HG03565 (cell line): ENCODE data around the gene CACNG3.
"Not testable (repeated sequence)": the region's sequence is repeated elsewhere in the genome, so short reads cannot be mapped to it uniquely, and the experiment has no call there.

Experiments
- ATAC-seq: cut with Tn5 transposase; IDR thresholded peaks from one replicate; pipeline ENCODE4 v1.9.1; 2021; ENCODE audit warnings: mild to moderate bottlenecking, moderate library complexity; ENCODE audit not compliant: unreplicated experiment

Gene CACNG3

DNA sequence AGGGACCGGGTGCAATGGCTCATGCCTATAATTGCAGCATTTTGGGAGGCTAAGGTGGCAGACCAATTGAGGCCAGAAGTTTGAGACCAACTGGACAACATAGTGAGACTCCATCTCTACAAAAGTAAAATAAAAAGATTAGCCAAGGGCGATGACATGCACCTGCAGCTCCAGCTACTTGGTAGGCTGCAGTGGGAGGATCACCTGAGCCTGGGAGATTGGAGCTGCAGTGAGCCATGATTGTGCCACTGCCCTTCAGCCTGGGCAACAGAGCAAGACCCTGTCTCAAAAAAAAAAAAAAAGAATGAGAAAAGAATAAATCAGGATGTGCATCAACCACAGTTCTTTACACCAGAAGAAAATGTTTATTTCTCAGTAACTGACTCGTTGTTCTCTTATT lies 76.0 kb downstream of the CACNG3 start:
- ATAC-seq = no peak

DNA sequence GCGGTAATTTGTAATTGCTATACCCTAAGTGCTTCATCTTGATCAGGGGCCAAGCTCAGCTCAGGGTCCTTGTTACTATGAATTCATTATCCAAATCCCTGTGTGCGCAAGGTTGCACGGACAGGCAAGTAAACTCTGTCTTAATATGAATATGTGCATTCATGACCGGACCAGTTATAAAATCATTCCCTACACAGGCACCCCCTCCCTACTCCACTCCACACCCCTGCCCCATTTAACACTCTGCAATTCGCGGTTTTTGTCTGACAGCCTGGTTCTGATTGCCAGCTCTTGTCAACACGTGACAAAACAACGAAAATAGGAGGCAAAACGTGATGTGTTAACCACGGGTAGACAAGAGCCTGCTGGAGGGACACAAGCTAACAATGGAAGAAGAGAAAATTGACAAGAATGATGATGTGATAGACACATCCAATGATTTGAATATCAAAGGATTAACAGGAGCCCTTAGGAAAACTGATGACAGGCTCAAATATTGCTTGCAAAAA lies 76.5 kb downstream of the CACNG3 start:
- no peak for ATAC-seq

DNA sequence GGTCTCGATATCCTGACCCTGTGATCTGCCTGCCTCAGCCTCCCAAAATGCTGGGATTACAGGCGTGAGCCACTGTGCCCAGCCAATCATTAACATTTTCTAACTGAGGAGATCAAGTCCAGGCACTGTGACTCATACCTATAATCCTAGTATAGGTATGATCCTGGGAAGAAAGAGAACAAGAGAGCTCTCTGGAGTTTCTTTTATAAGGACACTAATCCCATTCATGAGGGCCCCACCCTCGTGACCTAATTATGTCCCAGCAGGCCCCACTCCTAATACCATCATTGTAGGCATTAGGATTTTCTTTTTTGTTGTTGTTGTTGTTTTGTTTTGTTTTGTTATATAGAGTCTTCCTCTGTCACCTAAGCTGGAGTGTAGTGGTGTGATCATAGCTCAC lies 80.4 kb downstream of the CACNG3 start:
- ATAC-seq = no peak

DNA sequence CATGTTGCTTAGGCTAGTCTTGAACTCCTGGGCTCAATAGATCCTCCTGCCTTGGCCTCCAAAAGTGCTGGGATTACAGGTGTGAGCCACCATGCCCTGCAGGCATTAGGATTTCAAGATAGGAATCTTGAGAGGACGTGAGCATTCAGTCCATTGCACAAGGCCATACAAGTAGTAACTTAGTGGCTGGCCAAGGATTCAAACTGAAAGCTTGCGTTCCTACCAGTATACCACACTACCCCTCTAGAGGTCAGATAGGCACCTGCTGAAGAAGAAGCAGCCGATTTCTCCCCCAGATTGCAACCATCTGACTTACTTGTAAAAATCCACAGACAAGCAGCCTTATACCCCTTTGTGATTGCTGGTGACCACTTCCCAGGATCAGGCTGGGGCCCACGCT lies 80.9 kb downstream of the CACNG3 start:
- no peak for ATAC-seq

DNA sequence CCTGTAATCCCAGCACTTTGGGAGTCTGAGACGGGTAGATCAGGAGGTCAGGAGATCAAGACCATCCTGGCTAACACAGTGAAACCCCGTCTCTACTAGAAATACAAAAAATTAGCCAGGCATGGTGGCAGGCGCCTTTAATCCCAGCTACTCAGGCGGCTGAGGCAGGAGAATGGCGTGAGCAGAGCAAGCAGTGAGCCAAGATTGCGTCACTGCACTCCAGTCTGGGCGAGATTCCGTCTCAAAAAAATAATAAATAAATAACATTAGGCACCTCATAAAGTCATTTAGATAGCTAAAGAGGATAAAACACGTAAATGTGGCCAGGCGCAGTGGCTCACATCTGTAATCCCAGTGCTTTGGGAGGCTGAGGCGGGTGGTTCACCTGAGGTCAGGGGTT lies 87.7 kb downstream of the CACNG3 start:
- not testable (repeated sequence) for ATAC-seq

DNA sequence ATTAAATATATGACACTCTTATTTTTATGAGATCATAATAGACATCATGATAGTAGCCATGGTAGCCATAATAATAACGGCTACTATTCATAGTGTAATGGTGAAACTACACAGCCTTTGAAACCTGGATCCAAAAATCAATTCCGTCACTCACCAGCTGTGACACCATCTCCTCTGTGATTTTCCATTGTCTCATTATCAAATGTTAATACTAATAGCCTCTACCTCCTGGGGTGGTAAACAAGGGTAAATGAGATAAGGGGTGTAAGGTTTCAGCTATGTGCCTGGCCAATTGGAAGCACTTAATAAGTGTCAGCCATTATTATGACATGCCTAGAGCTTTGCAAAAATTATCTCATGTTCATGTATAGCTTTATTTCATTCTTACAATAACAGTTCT lies 88.6 kb downstream of the CACNG3 start:
- ATAC-seq = no peak

DNA sequence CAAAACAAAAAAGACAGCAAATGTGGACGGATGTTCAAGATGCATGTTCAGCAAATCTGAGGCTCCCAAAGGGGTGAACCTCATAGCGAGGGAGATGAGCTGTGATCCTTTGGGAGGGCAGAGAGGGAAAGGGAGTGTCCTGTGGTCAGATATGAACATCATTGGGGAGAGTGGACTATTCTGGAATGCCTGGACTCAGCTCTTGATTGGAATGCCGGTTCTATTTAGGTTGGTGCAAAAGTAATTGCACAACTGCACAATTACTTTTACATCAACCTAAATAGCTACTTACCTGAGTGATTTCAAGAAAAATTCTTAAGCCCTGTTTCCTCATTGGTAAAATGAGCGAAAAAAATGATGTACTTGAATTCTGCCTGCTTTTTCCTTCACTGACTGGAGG lies 89.6 kb downstream of the CACNG3 start:
- ATAC-seq = no peak

DNA sequence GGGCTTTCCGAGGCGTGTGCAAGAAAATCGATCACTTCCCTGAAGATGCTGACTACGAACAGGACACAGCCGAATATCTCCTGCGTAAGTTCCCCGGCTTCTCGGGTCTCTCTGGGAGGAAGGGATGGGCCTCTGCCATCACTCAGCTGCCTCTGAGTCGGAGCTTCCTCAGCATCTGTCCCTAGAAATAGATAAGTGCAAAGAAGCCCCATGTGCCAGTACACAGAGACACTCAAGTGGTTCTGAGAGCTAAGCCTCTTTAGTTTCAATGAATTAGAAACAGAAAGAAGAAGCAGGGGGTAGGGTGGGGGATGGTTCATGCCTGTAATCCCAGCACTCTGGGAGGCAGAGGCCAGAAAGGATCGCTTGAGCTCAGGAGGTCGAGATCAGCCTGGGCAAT lies 90.6 kb downstream of the CACNG3 start:
- ATAC-seq = no peak

DNA sequence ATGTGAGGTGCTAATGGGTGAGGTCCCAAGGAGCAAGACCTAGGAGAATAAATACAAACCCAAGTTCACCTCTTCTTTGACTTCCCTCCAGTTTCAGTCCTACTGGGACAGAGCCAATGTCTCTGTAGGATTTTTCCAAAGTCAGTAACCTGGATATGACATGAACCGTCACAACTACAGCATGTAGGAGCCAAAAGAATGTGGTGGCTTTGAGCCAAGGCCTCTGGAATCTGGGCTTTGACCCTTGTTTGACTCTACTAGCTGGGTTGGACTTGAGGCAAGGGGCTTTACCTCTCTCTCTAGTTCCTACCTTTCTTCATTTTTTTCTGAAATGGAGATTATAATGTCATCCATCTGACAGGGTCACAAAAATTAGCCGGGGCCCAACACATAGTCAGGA lies 91.4 kb downstream of the CACNG3 start:
- no peak for ATAC-seq

DNA sequence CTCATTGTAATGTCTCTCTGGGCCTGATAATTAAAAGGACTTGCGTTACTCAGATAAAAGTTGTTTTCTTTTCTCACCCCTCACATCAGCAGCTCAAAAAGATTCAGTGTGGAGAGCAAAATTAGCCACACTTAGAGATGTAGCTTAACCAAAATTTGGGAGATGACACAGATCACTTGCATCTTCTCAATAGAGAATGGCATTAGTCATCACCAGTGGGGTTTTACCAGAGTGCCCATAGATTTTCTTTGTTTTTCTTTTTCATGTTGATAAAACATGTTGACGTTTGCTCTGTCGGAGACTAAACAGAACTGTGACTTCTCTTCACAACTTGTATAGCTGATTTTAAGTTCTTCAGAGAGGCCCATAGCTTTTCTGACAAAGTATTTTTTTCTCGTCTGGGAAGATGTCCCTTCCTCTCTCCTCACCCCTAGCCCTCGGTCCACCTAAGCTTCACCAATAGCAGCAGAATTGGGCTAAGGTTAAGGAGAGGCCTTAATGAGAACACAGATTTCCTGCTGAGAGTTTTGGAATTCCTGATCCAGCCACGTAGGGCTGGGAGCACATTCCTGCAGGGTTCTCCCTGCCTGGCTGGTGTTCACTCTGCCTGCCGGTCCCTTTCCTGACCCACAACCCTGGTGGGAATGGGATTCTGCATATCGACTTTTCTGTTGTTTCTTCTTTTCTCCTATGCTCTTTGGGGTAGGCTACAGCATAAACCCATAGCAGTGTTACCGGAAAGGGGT lies 92.6 kb downstream of the CACNG3 start:
- ATAC-seq = no peak

DNA sequence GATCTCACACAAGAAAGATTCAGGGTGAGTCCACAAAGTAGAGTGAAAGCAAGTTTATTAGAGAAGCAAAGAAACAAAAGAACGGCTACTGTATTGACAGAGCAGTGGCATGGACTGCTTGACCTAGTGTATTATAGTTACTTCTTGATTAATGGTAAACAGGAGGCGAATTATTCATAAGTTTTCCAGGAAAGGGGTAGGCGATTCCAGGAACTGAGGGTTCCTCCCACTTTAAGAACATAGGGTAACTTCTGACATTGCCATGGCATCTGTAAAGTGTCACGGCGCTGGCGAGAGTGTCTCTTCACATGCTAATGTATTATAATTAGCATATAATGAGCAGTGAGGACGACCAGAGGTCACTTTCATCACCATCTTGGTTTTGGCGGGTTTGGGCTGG lies 93.2 kb downstream of the CACNG3 start:
- no peak for ATAC-seq

DNA sequence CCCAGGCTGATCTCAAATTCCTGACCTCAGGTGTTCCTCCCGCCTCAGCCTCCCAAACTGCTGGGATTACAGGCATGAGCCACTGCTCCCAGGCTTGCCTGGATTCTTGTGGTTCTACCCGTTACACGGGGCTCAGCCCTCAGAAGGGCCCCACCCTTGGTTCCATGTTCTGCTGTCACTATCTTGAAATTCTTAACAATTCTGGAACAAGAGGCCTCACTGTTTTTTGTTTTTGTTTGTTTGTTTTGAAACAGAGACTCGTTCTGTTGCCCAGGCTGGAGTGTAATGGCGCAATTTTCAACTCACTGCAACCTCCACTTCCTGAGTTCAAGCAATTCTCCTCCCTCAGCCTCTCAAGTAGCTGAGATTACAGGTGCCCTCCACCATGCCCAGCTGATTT lies 96.6 kb downstream of the CACNG3 start:
- no peak for ATAC-seq

DNA sequence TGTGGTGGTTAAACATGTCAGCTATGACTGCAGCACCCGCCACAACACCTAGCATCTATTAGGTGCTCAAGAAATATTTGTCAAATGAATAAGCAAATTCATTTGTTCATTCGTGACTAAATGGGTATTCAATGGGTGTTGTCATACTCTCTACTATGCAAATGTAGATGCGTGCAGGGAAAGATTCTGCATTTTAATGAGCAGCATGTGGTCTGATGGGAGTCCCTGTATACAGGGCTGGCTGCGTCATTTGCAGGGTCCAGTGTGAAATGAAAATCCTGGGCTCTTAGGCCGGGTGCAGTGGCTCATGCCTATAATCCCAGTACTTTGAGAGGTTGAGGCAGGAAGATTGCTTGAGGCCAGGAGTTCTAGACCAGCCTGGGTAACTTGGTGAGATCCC lies 97.5 kb downstream of the CACNG3 start:
- no peak for ATAC-seq

DNA sequence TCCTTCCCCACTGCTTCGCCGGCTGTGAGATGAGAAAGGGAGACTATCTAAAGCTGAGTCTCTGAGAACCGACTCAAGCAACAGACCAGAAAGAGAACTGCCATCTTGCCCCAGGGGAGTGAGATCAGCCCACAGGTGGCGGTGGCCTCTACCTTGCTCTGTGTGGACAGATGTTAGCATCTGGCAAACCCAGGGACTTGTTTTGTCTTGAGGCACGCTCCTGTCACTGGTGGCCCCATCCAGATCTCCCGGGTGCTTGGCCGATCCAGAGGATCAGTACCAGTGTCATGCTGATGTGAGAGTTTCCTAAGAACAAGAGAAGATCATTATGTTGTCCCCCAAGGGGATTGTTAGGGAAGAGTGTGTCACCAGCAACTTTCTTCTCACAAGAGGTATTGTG lies 101.4 kb downstream of the CACNG3 start:
- ATAC-seq = no peak

DNA sequence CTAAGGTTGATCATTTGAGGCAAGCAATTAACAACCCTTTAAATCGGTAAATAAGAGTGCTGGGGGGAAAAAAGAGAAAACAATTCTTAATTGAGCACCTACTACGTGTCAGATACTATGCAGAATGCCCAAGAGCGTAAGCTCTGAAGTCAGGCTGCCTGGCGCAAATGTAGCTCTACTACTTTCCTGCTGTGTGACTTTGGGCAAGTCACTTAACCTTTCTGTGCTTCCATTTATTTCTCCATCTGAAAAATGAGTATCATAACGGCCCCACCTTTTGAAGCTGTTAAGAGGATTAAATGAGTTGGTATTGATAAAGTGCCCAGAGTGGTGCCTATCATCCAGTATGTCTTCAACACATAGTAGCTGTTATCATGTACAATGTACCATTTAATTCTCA lies 102.0 kb downstream of the CACNG3 start:
- ATAC-seq = no peak

DNA sequence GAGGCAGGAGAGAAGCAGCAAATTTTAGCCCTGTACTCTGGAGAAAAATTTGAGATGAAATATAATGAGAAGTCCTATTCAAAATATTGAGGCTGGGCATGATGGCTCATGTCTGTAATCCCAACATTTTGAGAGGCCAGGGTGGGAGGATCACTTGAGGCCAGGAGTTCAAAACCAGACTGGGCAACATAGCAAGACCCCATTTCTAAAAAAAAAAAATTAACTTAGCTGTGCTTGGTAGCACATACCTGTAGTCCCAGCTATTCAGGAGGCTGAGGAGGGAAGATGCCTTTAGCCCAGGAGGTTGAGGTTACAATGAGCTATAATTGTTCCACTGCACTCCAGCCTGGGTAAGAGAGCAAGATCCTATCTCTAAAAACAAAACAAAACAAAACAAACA lies 103.4 kb downstream of the CACNG3 start:
- no peak for ATAC-seq

DNA sequence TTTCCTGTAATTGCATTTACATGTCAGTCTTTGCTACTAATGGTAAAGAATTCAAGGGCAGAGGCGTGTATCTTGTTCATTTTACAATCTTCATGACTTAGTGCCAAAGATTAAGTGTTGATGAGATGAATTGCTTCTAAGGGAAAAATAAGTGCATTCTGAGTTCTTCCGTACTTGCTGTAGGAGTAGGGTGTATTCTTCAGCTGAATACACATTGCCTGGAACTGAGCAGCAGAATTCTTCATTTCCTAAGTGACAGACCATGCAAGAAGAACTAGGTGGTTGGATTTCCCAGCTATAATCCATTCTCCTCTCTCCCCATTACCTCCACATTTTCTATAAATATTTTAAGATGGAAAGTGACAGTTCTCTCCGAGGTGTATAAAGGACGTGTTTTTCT lies 104.8 kb downstream of the CACNG3 start:
- no peak for ATAC-seq

DNA sequence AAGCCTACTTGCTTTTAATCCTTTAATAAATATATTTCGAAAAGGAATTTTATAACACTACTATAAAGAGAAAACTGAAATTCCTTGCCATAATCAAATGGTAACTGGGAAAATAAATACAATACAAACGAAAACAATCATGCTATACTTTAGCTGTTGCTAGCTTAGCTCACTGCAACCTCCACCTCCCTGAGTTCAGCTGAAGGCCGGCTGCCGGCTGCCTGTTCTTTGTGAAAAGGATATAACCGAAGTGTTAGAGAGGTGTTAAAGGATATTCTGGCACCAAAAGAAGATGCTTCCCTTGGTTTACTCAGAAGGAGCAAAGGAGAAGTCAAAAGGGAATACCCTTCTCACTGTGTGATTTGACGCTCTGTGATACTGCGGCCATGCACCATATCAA lies 108.5 kb downstream of the CACNG3 start:
- no peak for ATAC-seq

DNA sequence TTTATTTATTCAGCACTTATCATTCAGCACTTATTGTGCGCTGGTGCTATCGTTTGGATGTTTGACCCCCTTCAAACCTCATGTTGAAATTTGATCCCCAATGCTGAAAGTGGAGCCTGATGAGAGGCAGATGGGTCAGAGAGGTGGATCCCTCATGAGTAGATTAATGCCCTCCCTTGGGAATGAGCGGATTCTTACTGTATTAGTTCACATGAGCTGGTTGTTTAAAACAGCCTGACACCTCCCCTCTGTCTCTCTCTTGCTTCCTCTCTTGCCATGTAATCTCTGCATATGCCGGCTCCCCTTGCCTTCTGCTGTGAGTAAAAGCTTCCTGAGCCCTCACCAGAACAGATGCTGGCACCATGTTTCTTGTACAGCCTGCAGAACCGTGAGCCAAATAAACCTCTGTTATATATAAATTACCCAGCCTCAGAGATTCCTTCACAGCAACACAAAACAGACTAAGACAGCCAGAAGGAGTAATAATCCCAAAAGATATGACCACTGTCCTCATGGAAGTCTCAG lies 111.1 kb downstream of the CACNG3 start:
- no peak for ATAC-seq

DNA sequence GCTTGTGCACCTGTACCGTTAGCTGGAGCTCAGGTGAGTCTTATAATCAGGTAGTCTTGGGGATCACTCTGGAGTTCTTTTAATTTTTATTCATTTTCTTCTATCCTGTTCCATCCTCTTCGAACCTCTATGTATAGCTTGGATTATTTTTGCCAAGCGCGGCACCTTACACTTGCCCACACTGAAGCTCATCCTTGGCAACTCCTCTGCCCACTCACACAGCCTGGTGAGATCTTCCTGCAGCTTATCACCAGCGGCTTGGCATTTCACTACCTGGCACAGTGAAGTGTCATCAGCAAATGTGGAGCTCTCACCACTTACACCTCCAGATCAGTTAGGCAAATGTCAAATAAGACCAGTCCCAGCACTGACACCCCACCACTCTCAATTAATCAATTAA lies 116.7 kb downstream of the CACNG3 start:
- no peak for ATAC-seq

DNA sequence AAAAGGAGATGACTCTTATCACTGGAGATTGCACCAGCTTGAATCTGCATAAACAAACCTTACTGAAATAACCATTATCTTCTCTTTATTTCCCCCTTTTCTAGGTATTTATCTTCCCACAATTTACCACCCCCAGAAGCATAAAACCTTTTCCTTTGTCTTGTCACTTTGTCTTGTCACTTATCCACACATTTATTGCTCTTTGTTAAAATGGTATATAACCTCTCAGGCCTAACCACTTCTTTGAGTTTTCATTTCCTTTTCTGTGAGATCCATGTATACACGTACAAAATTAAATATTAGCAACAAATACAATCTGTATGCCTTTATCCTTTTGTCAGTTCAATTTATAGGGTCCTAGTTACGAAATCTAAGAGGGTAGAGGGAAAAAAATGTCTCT lies 122.9 kb downstream of the CACNG3 start:
- ATAC-seq = no peak

DNA sequence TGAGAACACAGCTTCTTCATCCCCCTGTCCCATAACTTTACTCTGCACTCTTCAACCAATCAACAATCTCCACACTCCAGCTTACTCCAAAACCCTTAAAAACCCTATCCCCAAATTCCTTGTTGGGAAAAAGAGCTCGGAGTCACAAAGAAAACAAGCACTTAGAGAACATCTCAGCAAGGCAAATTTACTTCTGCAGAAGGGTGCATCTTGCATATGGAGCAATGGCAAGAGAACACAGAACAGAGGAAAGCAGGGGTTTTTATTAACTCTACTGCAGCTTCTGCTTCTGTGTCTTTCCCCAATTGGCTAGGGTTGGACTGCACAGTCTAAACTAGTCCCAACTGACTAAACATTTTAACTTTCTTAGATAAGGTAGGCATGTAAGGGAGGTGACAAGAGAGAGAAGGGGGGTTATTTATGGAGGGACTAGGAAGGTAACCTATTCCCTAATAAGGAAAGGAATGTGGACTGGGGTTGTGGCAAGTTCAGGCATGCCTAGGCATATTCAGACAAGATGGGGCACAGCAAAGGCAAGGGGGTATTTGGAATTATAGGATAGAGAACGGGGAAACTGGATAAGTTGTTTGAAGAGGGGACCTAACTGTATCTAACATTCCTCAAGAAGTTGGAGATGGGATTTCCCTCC lies 125.5 kb downstream of the CACNG3 start:
- ATAC-seq = no peak
